Activated naive CD4-positive, alpha-beta T cell treated with anti-CD3 and anti-CD28 coated beads for 36 hours (primary cell): ENCODE data around the gene GALNT5. TPM values are rescaled to one million over a fixed set of nuclear protein-coding genes. Genes with fewer than 3 reads are reported as not detected.
"Not testable (repeated sequence)": the region's sequence is repeated elsewhere in the genome, so short reads cannot be mapped to it uniquely, and the experiment has no call there.

Source experiments
- CTCF ChIA-PET: fragments of 350-600 bp; sonication (Branson Sonifier 250); formaldehyde crosslinking; loops from one replicate; lab custom pipeline; 2021; ENCODE audit warnings: antibody characterized with exemption; lab: Charles Lee
- DNase-seq: peaks from one replicate; pipeline ENCODE4 v3.0.0-alpha.2; 2020
- H3K27ac Mint-ChIP-seq: one replicate; pipeline ENCODE4 v1.8.0; 2021; ENCODE audit warnings: mild to moderate bottlenecking, mixed read lengths
- H3K27me3 Mint-ChIP-seq: one replicate; pipeline ENCODE4 v1.8.0; 2021; ENCODE audit warnings: low read depth, mixed read lengths
- H3K36me3 Mint-ChIP-seq: one replicate; pipeline ENCODE4 v1.8.0; 2021; ENCODE audit warnings: low read depth, mixed read lengths
- H3K4me1 Mint-ChIP-seq: one replicate; pipeline ENCODE4 v1.8.0; 2021; ENCODE audit warnings: low read depth, mixed read lengths
- H3K4me3 Mint-ChIP-seq: one replicate; pipeline ENCODE4 v1.8.0; 2021; ENCODE audit warnings: mild to moderate bottlenecking, moderate library complexity, mixed read lengths
- H3K9me3 Mint-ChIP-seq: one replicate; pipeline ENCODE4 v1.8.0; 2021; ENCODE audit warnings: mixed read lengths
- intact Hi-C: fragments of 100-400 bp; cut with micrococcal nuclease; formaldehyde crosslinking; loops from one replicate; pipeline ENCODE4 v1.15.1; 2023
- total RNA-seq, 2 experiments: library from RNA; stranded (reverse); gene quantifications; one replicate each; pipeline ENCODE4 v1.2.3, GENCODE V29; 2021

Gene GALNT5, protein sequence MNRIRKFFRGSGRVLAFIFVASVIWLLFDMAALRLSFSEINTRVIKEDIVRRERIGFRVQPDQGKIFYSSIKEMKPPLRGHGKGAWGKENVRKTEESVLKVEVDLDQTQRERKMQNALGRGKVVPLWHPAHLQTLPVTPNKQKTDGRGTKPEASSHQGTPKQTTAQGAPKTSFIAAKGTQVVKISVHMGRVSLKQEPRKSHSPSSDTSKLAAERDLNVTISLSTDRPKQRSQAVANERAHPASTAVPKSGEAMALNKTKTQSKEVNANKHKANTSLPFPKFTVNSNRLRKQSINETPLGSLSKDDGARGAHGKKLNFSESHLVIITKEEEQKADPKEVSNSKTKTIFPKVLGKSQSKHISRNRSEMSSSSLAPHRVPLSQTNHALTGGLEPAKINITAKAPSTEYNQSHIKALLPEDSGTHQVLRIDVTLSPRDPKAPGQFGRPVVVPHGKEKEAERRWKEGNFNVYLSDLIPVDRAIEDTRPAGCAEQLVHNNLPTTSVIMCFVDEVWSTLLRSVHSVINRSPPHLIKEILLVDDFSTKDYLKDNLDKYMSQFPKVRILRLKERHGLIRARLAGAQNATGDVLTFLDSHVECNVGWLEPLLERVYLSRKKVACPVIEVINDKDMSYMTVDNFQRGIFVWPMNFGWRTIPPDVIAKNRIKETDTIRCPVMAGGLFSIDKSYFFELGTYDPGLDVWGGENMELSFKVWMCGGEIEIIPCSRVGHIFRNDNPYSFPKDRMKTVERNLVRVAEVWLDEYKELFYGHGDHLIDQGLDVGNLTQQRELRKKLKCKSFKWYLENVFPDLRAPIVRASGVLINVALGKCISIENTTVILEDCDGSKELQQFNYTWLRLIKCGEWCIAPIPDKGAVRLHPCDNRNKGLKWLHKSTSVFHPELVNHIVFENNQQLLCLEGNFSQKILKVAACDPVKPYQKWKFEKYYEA
- not detected for total RNA-seq

DNA sequence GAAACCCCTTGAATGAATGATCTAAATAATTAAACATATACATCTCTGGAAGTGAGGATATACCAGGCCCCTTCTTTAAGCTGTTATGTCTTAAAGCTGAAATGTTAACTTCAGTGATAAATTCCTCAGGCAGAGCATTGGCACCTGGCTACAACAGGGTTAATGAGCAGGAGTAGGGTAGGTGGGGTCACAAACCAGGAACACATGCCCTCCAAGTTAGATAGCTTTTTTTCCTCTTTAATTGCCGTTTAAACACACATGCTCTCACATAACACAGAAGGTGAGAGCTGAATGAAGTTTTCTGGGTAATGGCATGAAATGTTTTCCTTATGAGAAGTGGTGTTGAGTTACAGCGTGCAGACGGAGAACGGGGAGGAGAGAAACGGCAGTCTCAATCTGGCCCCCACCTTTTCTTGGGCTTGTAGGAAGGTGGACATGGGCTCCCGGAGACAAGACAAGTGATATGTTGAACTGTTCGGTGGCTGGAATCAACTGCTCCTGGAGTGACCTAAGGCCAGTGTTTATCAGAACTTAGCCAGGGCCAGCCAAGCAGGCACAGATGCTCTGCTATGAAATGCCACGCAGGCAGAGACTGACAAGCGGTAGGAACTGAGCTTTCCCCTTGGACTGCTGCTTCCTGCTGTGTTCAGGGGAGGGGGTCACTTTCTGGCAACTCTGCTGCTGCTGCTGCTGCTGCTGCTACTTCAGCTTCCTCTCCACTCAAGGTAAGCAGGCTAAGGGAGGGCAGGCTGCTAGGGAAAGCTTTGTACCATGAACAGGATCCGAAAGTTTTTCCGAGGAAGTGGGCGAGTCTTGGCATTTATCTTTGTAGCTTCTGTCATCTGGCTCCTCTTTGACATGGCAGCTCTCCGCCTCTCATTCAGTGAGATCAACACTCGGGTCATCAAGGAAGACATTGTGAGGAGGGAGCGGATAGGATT, at the start of gene GALNT5:
GALNT5 (plus strand) TSS at position 394 of the 941 bp plus-strand sequence; CDS start at position 772, 378 bp downstream.
- no peaks in the 10 kb centered on the region for H3K36me3 Mint-ChIP-seq

DNA sequence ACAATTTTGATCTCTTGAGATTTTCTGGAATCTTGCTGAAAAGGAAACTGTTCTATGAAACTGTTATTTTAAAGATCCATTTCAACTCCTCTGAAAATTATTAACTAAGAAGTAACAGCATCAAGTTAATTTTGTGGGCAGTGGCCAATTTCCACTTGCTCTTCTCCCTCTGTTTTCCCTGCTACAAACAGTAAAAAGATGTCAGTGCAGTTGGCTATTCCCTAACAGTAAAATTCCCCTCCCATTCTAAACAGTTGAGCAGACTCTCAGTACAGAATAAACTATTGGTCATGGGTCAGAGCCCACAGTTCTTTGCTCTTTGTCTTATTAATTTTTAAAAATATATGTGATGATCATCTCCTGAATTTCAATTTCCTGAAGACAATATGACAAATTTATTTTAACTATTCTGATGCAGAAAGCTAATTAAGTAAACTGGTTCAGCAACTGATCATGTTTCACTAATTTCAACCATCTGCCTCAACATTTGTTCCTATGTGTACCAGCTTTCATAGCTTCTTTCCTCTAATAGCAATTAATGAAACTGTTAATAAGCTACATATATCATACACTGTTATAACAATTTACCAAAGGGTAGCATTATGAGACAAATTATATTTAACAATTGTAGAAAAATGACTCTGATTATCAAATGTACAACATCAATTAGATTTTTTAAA, 41.1 kb upstream of the GALNT5 start:
- Mint-ChIP-seq H3K4me1 (no peaks in the 10 kb centered on the region), H3K4me3 (no peak overlapping the region), H3K9me3 (no peaks in the 10 kb centered on the region), H3K36me3 (no peaks in the 10 kb centered on the region), H3K27me3 (peaks cover 7% of the 10 kb centered on the region), H3K27ac (no peak overlapping the region)
- DNase-seq, result no peak
- intact Hi-C loops, result no loop called here
- CTCF ChIA-PET, result no interaction called here

More for the DNA sequence above, at the start of gene GALNT5:
- peaks cover 27% of the 10 kb centered on the region for H3K4me1 Mint-ChIP-seq
- H3K9me3 Mint-ChIP-seq, result no peaks in the 10 kb centered on the region
- no peak within 1 kb of the TSS for H3K4me3 Mint-ChIP-seq
- DNase-seq, result no peak
- CTCF ChIA-PET, result interaction anchor here (0.8 kb wide), 1 partner anchor 46 kb away, joined by 3 read pairs; no protein-coding TSS in a partner anchor
- intact Hi-C loops, result loop anchor here (10.0 kb wide), 1 partner anchor 937 kb away; no protein-coding TSS in a partner anchor
- no peak within 1 kb of the TSS for H3K27ac Mint-ChIP-seq
- peaks cover 13% of the 10 kb centered on the region for H3K27me3 Mint-ChIP-seq

DNA sequence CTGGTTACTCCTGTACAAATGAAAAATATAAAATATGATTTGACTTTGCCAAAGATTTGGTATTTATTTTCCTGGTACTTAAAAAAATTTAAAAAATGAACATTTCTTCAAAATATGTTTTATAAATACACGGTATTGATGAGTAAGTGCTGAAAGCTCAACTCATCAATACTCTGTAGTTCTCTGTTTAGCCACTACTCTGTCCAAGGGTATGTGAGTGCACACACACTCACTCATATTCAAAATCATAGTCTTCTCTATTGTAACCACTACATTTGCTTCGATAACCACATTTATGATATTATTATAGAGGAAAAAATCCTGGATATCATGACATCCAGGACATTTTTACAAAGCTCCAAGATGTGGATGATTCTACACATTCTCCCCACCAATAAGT, 40.1 kb upstream of the GALNT5 start:
- DNase-seq, result no peak
- H3K36me3 Mint-ChIP-seq, result no peaks in the 10 kb centered on the region
- H3K27me3 Mint-ChIP-seq, result peaks cover 7% of the 10 kb centered on the region
- no peak overlapping the region for H3K27ac Mint-ChIP-seq
- no peaks in the 10 kb centered on the region for H3K4me1 Mint-ChIP-seq
- H3K4me3 Mint-ChIP-seq, result no peak overlapping the region
- CTCF ChIA-PET, result no interaction called here
- intact Hi-C loops, result no loop called here
- H3K9me3 Mint-ChIP-seq, result no peaks in the 10 kb centered on the region

DNA sequence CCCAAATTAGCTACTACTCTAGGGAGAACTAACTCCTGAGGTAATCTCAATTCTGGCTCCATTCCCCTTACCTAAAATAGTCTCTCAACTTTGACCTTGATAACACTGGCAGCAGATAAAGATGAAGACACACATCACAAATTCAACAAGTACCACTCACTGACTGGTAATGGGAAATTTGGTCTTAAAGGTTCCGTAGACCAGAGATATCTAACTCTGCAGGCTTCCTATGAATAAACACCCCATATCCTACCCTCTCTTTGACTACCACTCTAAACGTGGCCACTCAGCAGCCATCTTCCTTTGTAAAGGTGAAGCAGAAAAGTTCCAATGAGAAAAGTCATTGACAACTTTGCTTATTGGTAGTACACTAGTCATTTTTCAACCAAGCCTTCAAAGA, 38.6 kb upstream of the GALNT5 start:
- Mint-ChIP-seq H3K9me3 (peaks cover 2% of the 10 kb centered on the region), H3K4me1 (no peaks in the 10 kb centered on the region), H3K36me3 (no peaks in the 10 kb centered on the region), H3K27ac (no peak overlapping the region), H3K27me3 (peaks cover 7% of the 10 kb centered on the region), H3K4me3 (no peak overlapping the region)
- DNase-seq, result no peak
- intact Hi-C loops, result no loop called here
- CTCF ChIA-PET, result no interaction called here

DNA sequence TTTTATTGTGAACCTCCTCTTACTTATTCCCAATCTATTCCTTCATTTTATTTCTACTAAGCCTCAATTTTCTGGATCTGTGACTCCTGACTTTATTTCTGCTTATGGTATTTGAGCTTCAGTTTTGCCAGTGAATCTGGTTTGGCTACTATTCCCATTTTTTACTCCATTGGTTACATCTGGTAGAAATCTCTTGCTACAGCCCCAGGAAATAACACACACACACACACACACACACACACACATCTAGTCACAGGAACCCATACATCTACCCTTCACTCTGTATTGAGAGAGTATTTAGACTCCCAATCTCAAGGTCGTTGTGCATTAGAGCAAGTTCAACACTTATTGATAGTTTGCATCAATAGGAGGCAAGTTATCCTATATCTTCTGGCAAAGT, 37.0 kb upstream of the GALNT5 start:
- CTCF ChIA-PET, result interaction anchor here (0.6 kb wide), 1 partner anchor 701 kb away, joined by 3 read pairs; no protein-coding TSS in a partner anchor
- DNase-seq, result no peak
- intact Hi-C loops, result no loop called here
- Mint-ChIP-seq H3K4me3 (no peak overlapping the region), H3K27me3 (peaks cover 7% of the 10 kb centered on the region), H3K9me3 (peaks cover 2% of the 10 kb centered on the region), H3K36me3 (no peaks in the 10 kb centered on the region), H3K27ac (no peak overlapping the region), H3K4me1 (no peaks in the 10 kb centered on the region)

DNA sequence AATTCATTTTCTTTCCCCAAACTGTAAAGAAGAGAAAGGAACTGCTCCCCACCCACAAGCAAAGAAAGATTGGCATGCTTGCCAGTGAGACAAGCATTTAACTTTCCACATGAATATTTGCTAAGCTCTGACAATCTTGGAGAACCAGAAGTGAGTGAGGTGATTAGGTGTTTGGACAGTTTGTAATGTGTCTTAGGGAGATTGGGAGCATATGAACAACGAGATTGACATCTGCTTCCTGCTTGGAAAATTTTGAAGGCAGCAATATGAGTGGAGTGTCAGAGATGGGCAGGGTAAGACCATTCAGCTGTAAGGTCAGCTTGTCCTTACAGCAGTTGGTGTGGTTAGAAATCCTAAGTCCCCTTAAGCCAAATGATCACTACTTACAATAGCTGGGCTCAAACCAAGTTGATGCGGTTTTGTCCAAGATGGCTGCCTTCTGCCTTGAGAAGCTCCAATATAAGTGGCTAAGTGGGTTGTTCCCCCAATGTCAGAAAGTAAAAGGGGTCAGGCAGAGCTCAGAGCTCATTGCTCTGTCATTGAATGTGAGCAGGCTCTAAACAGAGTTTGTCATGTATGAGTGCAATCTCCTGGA, 36.0 kb upstream of the GALNT5 start:
- Mint-ChIP-seq H3K27ac (no peak overlapping the region), H3K4me3 (no peak overlapping the region), H3K36me3 (no peaks in the 10 kb centered on the region), H3K27me3 (peaks cover 4% of the 10 kb centered on the region), H3K9me3 (peaks cover 2% of the 10 kb centered on the region), H3K4me1 (no peaks in the 10 kb centered on the region)
- intact Hi-C loops, result no loop called here
- no peak for DNase-seq
- CTCF ChIA-PET, result no interaction called here

DNA sequence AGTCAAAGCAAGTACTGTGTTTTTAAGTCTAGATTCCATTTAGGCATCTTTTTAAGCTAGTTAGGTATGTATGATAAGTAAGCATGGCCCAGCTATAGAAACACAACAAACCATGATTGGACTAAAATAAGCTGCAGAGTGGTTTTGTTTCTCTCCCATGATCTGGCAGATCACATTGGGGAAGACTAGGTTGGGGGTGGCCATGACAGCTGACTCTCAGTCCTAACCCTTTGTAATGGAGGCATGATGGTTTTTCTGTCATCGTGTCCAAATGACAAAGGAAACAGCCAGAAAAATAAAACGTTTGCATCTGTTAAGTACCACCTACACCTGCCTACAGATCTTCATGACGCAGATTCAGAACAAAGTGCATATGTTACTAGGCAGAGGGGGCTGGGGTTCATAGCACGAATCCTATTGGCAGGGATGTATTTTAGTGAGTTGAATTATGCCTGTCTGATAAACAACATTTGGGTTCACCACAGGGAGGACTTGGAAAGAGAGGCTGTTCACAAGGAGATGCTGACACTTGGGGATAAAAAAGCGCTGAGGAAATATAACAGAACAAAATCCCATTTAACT, 33.8 kb upstream of the GALNT5 start:
- no peaks in the 10 kb centered on the region for H3K4me1 Mint-ChIP-seq
- H3K27ac Mint-ChIP-seq, result no peak overlapping the region
- CTCF ChIA-PET, result no interaction called here
- peaks cover 2% of the 10 kb centered on the region for H3K9me3 Mint-ChIP-seq
- H3K36me3 Mint-ChIP-seq, result no peaks in the 10 kb centered on the region
- no peak for DNase-seq
- peaks cover 13% of the 10 kb centered on the region for H3K27me3 Mint-ChIP-seq
- intact Hi-C loops, result no loop called here
- no peak overlapping the region for H3K4me3 Mint-ChIP-seq

DNA sequence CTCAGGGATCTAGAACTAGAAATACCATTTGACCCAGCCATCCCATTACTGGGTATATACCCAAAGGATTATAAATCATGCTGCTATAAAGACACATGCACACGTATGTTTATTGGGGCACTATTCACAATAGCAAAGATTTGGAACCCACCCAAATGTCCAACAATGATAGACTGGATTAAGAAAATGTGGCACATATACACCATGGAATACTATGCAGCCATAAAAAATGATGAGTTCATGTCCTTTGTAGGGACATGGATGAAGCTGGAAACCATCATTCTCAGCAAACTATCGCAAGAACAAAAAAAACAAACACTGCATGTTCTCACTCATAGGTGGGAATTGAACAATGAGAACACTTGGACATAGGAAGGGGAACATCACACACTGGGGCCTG, 33.1 kb upstream of the GALNT5 start:
- H3K27ac Mint-ChIP-seq, H3K9me3 Mint-ChIP-seq, DNase-seq, H3K4me3 Mint-ChIP-seq, H3K4me1 Mint-ChIP-seq, H3K36me3 Mint-ChIP-seq, intact Hi-C loops, CTCF ChIA-PET: not testable (repeated sequence)
- H3K27me3 Mint-ChIP-seq, result peaks cover 19% of the 10 kb centered on the region

DNA sequence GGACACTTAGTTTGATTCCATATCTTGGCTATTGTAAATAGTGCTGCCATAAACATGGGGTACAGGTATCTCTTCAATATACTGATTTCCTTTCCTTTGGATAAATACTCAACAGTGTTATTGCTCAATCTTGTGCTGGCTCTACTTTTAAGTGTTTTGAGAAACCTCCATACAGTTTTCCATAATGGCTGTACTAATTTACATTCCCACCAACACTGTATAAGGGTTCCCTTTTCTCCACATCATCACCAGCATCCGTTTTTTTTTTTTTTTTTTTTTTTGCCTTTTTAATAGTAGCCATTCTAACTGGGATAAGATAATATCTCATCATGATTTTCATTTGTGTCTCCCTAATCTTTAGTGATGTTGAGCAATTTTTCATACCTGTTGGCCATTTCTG, 29.9 kb upstream of the GALNT5 start:
- intact Hi-C loops, result no loop called here
- Mint-ChIP-seq H3K27ac (no peak overlapping the region), H3K4me3 (no peak overlapping the region), H3K36me3 (no peaks in the 10 kb centered on the region), H3K4me1 (no peaks in the 10 kb centered on the region), H3K27me3 (peaks cover 25% of the 10 kb centered on the region), H3K9me3 (peaks cover 2% of the 10 kb centered on the region)
- DNase-seq, result no peak
- CTCF ChIA-PET, result no interaction called here

DNA sequence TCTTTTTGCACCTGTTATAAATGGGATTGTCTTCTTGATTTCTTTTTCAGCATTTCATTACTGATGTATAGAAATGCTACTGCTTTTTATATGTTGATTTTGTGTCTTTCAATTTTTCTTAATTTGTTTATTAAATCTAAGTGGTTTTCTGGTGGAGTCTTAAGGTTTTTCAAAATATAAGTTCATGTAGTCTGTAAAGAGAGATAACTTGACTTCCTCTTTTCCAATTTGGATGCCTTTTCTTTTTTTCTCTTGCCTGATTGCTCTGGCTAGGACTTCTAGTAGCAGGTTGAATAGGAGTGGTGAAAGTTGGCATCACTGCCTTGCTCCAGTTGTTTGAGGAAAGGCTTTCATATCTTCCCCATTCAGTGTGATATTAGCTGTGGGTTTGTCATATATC, 28.6 kb upstream of the GALNT5 start:
- H3K4me1 Mint-ChIP-seq, result no peaks in the 10 kb centered on the region
- peaks cover 25% of the 10 kb centered on the region for H3K27me3 Mint-ChIP-seq
- H3K27ac Mint-ChIP-seq, result no peak overlapping the region
- H3K9me3 Mint-ChIP-seq, result no peaks in the 10 kb centered on the region
- CTCF ChIA-PET, result no interaction called here
- DNase-seq, result no peak
- intact Hi-C loops, result no loop called here
- H3K4me3 Mint-ChIP-seq, result no peak overlapping the region
- H3K36me3 Mint-ChIP-seq, result no peaks in the 10 kb centered on the region

DNA sequence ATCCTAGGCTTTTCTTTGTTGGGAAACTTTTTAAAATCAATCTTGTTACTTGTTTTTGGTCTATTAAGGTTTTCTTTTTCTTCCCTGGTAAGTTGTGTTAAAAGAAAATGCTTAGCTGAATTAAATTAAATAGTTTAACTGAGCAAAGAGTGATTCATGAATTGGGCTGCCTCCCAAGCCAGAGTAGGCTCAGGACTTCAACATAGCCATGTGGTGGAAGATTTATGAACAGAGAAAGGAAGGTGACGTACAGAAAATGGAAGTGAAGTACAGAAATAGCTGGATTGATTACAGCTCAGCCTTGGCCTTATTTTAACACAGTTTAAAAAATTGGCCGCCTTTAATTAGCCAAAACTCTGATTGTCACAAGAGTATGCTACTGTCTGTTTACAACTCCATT, 27.9 kb upstream of the GALNT5 start:
- peaks cover 25% of the 10 kb centered on the region for H3K27me3 Mint-ChIP-seq

More for the DNA sequence above, 27.9 kb upstream of the GALNT5 start:
- no peak overlapping the region for H3K27ac Mint-ChIP-seq
- no peaks in the 10 kb centered on the region for H3K9me3 Mint-ChIP-seq
- H3K36me3 Mint-ChIP-seq, result no peaks in the 10 kb centered on the region
- intact Hi-C loops, result no loop called here
- no peak overlapping the region for H3K4me3 Mint-ChIP-seq
- CTCF ChIA-PET, result interaction anchor here (1.2 kb wide), 1 partner anchor 36 kb away, joined by 3 read pairs; no protein-coding TSS in a partner anchor
- no peaks in the 10 kb centered on the region for H3K4me1 Mint-ChIP-seq
- no peak for DNase-seq
